GM18909 (cell line): Measurements from ENCODE around the gene DLL4.
"Not testable (repeated sequence)": the region's sequence is repeated elsewhere in the genome, so short reads cannot be mapped to it uniquely, and the experiment has no call there.

Source experiments
- ATAC-seq: cut with Tn5 transposase; IDR thresholded peaks from one replicate; pipeline ENCODE4 v1.9.1; 2021; ENCODE audit warnings: mild to moderate bottlenecking; ENCODE audit not compliant: unreplicated experiment, poor library complexity

The DLL4 gene

DNA sequence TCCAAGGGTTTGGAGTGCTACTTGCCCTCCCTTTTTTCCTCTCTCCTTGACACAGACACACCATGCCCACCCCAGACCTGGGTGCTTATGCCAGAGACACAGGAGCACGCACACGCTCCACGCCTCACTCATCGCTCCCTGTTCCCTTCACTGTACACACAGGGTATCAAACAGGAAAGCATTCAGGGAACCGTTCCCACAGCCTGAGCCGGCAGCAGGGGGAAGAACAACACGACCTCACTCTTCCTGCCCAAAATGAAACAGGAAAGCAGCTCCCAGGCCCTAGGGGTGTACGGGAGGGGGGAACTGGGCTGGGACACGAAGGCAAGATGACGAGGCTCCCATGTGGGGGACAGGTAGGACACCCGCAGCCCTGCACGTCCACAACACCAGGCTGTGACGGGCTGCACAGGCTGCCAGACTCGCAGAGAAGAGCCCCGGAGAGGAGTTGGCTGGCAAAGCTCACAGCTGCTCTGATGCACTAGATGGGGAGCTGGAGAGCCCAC, 11.2 kb downstream of the DLL4 start:
- ATAC-seq = no peak

DNA sequence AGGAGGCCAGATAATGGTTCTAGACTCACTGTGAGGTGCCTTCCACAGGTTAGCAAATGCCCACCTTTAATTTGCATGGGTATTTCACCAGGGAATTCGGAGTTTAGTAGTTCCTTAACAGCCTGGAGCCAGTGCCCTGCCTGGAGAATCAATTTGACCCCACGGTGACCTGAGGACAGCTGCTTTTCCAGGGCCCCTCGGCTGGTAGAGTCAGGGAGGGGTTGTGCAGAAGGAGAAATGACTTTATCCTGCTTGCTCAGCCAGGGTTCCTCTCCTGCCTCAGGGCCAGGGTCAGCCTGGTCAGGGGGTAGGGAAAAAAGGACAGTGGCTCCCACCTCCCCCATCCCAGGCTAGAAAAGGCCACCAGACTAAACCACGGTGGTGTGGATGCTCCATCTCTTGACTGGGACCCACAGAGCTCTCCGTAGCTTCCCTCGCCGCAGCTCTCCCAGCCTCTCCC, 12.0 kb downstream of the DLL4 start:
- ATAC-seq = no peak

DNA sequence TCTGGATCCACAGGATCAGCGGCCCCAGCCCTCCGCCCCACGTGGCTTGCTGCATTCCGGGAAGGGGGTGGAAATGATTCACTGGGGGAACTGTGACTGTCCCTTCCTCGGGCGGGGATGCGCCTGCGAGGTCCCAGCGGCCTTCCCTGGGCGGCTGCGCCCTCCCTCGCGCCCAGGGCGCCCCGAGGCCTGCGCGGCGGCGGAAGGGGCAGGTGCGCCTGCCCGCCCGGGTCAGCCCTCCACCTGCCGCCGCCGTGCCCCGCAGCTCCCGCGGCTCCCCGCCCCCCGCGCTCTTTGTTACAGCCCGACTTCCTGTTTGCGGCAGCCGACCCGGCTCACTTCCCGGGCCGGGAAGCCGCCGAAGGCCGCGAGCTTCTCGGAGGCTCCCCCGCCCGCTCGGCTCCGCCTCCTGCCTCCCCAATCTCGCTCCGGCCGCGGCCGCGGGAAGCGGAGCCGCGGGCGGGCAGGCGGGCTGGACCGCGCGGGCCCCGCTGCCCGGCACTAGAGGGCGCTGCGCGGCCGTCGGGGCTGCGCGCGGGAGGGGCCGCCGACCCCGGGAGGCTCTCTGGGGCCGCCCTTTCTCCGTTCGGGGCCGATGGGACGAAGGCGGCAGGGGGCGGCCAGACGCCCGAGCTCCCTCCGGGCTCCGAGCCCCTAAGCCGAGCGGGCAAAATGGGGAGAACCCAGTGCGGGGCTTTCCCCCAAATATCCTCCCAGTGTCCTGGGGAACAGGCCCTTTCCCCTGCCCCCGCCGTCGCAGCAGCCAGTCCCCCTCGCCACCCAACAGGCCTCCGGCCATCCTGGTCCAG, 12.6 kb downstream of the DLL4 start:
- ATAC-seq = peak; percentile 75

GRCh38 chr15:40942337-40942854, 13.3 kb downstream of the DLL4 start:
- ATAC-seq = no peak

GRCh38 chr15:40942878-40943277, 13.7 kb downstream of the DLL4 start:
- ATAC-seq = no peak

GRCh38 chr15:40943764-40944365, 14.7 kb downstream of the DLL4 start:
- no peak for ATAC-seq

GRCh38 chr15:40944510-40945296, 15.6 kb downstream of the DLL4 start:
- no peak for ATAC-seq

DNA sequence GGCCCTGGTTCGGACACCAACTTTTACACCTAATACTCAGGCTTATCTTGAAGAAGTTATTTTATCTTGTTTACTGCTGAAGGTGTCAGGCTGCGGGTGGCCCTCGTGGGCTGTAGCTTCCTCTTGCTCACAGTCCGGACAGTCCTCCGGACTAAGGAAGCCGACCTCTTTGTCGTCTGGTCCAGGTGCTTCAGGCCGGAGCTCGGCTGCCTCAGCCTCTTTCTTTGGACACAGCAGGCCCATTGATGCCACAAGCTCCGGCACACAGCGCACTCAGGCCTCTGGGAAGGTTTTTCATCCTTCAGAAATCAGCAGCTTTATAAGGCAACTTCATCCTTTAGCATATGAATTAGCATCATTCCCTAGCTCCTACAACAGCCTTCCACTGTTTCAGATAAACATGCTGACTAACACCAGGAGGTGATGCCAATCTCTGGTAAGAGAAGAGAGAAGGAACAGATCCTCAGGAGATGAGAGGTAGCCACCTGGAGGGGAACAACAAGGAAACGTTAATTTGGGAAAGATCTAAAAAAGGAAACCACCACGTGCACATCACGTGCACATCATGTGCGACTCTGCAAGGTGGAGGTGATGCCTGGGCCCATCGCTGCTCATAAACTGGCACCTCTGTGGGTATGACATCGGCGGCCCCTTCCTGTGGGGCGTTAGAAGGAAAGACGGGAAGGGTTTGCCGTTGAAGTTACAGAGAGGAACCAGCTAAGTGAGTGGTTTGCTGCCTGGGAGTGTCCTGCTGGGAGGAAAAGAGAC, 19.8 kb downstream of the DLL4 start:
- ATAC-seq = no peak

- ATAC-seq = no peak
These were observed 20.6 kb downstream of the DLL4 start for GRCh38 chr15:40949756-40950207.

GRCh38 chr15:40951764-40952163, 22.6 kb downstream of the DLL4 start:
- no peak for ATAC-seq

DNA sequence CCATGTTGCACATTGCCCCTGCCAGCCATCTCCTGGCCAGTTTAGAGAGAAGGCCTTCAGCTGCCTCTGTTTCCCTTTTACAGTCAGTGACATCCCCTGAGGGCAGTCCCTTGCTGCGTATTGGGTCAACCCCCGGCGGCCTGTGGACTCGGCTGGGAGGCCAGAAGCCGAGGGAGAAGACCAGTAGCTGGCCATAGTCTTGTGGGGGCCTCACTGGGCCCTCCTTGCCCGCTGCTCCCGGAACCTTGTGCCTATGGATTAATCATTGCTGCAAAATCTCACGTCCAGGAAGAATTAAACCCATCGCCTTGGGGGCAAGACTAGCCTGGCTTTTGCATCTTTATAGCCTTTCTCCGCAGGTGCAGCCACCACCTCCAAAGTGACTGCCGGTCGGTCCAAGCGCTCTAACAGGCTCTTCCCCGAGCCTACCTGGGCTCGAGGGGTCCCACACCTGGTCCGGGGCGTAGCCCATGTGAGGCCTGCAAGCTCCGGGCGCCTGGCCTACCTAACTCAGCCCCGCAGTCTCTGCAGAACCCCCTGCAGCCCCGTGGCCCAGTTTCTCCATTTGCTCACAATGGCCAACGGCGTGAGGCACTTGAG, 23.3 kb downstream of the DLL4 start:
- ATAC-seq = peak; percentile 14

DNA sequence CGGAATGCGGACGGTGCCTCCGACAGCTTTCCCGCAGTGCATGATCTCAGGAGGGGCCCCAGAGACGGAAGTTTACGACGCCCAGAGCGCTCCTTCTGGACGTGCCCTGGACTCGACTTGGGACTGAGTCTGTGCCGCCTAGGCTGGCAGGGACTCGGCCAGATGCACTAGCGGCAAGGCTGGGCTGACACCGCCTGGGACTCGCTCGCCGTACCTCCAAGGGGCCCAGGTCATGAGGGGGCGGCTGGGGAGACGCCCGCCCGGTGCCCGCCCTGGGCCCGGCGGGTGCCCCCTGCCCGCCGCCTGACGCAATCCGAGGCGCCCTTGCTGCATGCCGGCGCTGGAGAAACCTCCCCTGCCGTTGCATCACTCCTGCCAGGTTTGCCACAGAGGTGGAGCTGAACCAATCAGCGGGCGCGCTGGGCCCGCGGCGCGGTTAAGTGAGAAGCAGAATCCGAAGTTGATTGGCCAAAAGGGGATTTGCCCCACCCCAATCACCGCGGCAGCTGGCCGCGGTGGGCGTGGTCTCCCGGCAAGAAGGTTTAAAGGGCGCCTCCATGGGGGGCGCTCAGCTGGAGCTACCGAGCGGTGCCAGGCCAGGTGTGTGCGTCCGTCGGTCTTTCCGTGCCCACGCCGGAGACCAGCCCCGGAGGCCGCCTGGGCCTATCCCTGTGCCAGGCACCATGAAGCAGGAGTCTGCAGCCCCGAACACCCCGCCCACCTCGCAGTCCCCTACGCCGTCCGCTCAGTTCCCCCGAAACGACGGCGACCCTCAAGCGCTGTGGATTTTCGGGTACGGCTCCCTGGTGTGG, 24.0 kb downstream of the DLL4 start, which contains the start of gene CHAC1:
CHAC1 (plus strand) TSS at position 571 of the 812 bp plus-strand sequence; CDS start at position 684, 113 bp downstream.
- peak; percentile 93 for ATAC-seq

DNA sequence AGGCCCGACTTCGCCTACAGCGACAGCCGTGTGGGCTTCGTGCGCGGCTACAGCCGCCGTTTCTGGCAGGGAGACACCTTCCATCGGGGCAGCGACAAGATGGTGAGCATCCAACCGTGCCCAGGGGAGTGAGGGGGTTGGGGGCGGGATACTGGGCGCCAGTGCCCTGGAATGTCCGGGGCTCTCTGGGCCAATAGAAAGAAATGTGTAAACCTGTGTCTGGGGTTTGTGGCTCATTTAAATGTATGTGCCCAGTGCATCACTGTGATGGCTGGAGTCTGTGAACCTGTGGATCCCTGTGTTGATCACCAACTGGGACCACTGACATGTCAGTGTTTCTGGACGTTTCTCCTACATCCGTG, 24.6 kb downstream of the DLL4 start:
- ATAC-seq = no peak

DNA sequence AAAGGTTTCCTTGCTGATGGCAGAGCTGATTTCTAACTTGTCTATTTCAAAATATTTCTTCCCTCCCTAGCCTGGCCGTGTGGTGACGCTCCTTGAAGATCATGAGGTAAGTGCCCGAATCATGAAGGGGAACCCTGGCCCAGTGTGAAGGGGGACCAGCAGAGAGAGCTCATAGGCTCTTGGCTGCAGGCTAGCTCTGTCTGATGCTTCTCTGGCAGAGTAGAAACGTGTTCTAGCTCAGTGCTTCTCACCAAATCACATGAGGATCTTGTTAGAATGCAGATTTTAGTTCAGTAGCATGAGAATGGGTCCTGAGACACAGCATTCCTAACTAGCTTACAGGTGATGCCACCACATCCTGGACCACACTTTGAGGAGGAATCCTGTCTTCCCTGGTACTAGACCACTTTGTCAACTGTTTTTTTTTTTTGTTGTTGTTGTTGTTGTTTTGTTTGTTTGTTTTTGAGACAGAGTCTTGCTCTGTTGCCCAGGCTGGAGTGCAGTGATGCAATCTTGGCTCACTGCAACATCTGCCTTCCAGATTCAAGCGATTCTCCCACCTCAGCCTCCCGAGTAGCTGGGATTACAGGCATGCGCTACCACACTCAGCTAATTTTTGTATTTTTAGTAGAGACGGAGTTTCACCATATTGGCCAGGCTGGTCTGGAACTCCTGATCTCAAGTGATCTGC, 25.2 kb downstream of the DLL4 start:
- not testable (repeated sequence) for ATAC-seq

GRCh38 chr15:40955141-40955903, 26.2 kb downstream of the DLL4 start:
- ATAC-seq = no peak

GRCh38 chr15:40955930-40956540, 26.9 kb downstream of the DLL4 start:
- no peak for ATAC-seq

DNA sequence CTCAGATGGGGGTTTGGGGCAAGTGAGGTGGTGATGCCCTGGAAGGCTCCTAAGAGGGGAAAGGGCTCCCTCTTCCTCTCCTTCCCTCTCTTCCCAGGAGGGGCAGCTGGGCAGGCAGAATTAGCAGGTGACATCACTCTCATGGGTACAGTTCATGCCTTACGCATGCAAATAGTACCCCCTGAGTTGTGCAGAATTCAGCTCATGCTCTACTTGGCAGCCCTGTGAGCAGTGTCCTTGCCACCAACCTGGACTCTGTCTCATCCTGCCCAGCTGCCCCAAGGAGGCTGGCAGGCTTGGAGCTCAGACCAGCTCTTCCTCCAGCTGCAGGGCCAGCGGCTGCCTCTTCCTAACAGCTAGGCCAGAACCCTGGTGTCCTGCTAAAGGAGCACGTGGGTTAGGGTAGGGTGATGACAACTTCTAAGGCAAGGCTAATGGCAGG, 27.4 kb downstream of the DLL4 start:
- no peak for ATAC-seq
